SH-SY5Y (cell line): ENCODE measurements around the gene PLGLB1.
"Not testable (repeated sequence)": the region's sequence is repeated elsewhere in the genome, so short reads cannot be mapped to it uniquely, and the experiment has no call there.

Source experiments
- GATA2 ChIP-seq: IDR thresholded peaks from 2 replicates; pipeline ENCODE4 v1.6.1; 2011; ENCODE audit warnings: mild to moderate bottlenecking, low read depth, low read length
- GATA3 ChIP-seq: IDR thresholded peaks from 2 replicates; pipeline ENCODE4 v1.6.1; 2011; ENCODE audit warnings: low read depth, mild to moderate bottlenecking, low read length, moderate library complexity

The PLGLB1 gene

DNA sequence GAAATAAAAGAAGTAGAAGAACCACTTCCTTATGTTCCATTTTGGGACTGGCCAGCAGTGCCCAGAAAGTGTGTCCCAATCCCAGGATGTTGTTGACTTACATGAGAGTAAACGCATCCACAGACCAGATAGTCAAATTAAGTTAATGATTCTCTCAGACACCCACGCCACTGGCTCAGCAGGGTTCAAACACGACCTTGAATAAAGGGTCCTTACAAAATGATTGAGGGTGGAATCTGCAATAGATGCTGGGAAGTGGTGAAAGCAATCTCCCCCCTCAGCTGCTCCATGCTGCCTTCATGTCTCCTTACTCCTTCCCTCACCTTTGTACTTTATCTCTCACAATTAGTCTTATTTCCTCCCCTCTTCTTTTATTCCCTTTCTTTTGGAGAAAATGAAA is at the start of gene PLGLB1:
TSS of gene PLGLB1 (minus strand) at position 101 of the 400 bp plus-strand sequence. CDS start at position 40, 61 bp downstream.
- TF ChIP-seq GATA2, GATA3: not testable (repeated sequence)
